ENCODE results near the gene IFI16. TPM values are rescaled to one million over a fixed set of nuclear protein-coding genes. Genes with fewer than 3 reads are reported as not detected.

Gene IFI16
- total RNA-seq, 1 donor = 37.3 TPM

GRCh38 chr1:159065106-159065505 is 55.4 kb downstream of the IFI16 start:
- no peaks in the 10 kb centered on the region for H3K27me3 ChIP-seq (ENCODE audit: insufficient read depth, low read length)
- H3K9me3 ChIP-seq (ENCODE audit: low read depth, low read length) = no peaks in the 10 kb centered on the region
- no peak overlapping the region for H3K4me3 ChIP-seq (ENCODE audit: low read length)
- peaks cover 43% of the 10 kb centered on the region for H3K4me1 ChIP-seq (ENCODE audit: insufficient read depth, low read length)

DNA sequence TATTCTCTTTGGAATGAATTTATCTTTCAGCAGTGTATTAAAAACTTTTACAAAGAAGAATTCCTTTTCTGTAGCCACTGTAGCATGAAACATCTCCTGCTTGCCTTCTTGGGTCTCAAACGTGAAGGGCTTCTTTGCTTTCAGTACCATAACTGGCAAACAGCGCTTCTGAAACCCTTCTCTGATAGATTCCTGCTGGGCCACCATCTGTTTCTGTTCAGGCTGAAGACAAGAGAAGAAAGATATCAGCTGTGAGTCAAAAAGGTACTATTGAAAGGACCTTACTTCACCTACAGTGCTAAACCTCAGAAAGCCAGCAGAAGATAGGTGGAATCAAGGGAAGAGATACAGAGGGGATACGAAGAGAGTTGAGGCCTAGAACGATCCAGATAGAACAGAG is 56.4 kb downstream of the IFI16 start:
- no peaks in the 10 kb centered on the region for H3K27me3 ChIP-seq (ENCODE audit: insufficient read depth, low read length)
- no peak overlapping the region for H3K4me3 ChIP-seq (ENCODE audit: low read length)
- peaks cover 49% of the 10 kb centered on the region for H3K4me1 ChIP-seq (ENCODE audit: insufficient read depth, low read length)
- H3K9me3 ChIP-seq (ENCODE audit: low read depth, low read length) = no peaks in the 10 kb centered on the region

DNA sequence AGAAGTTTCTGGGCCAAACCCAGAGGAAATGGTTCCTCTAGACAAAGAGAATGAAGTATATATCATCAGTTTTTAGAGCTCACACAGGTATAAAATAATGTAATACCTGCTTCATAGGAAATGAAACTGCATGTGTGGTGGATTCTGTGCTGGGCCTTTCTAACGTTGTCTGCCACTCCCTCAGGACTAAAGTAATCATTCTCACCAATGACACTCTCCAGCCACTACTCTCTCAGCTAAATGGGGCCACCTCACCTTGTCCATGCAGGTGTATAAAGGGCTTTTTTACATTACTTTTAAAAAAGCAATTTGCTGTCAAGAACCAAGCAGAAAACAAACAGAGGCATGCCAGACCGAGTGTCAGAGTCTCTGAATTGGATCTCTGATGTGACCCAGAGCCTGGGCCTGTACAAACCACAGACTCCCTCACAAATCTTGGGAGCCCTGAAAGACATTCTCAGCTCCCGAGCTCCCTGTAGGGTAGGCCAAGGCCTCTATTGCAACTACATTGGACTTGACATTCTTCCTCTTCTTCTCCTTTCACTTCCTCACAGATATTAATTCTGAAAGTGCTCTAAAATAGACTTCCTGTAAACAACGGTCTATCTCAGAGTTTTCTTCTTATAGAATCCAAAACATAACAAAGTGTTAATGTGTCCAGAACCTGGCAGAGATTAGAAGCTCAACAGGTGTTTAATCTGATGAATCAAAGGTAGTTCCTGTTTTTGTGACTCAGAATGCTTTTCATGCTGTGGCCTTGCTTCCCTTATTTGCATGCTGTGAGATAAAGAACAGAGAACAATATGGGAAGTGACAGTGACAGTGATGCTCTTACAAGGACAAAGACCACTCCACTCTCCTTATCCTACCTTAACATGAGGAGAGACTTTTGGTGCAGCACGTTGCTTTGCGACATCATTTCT is 58.3 kb downstream of the IFI16 start:
- H3K4me3 ChIP-seq (ENCODE audit: low read length) = no peak overlapping the region
- no peaks in the 10 kb centered on the region for H3K9me3 ChIP-seq (ENCODE audit: low read depth, low read length)
- H3K4me1 ChIP-seq (ENCODE audit: insufficient read depth, low read length) = peaks cover 55% of the 10 kb centered on the region
- H3K27me3 ChIP-seq (ENCODE audit: insufficient read depth, low read length) = no peaks in the 10 kb centered on the region

GRCh38 chr1:159068886-159069285 is 59.2 kb downstream of the IFI16 start:
- Histone ChIP-seq H3K4me3 (ENCODE audit: low read length) (no peak overlapping the region), H3K9me3 (ENCODE audit: low read depth, low read length) (no peaks in the 10 kb centered on the region), H3K4me1 (ENCODE audit: insufficient read depth, low read length) (peaks cover 55% of the 10 kb centered on the region), H3K27me3 (ENCODE audit: insufficient read depth, low read length) (no peaks in the 10 kb centered on the region)

DNA sequence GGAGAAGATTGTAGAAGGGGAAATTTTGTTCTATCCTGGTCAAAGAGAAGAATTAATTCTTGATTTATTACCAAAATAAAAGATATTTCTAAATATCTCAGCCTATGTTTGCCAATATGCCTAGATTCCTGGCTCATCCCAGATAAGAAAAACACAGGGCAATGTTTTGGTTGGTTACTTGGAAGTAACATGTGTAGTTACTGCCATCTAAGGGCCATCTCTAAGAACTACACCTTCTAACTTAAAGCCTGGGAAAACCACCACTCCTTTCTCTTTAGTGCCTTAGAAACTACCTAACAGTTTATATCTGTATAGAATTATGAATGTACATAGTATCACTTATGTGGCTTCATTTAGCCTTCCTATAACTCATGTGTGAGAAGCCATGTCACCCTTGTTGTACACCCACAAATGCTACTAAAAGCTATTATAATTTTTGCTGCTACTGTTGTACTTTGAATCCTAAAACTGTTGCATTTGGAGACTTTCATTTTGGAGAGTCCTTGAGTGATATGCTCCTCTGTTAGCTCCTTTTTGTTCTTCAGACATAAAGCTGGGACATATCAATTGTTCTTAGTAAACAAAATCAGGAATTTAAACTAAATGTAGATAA is 62.4 kb downstream of the IFI16 start:
- Histone ChIP-seq H3K4me3 (ENCODE audit: low read length) (no peak overlapping the region), H3K4me1 (ENCODE audit: insufficient read depth, low read length) (peaks cover 54% of the 10 kb centered on the region), H3K27me3 (ENCODE audit: insufficient read depth, low read length) (no peaks in the 10 kb centered on the region), H3K9me3 (ENCODE audit: low read depth, low read length) (no peaks in the 10 kb centered on the region)

DNA sequence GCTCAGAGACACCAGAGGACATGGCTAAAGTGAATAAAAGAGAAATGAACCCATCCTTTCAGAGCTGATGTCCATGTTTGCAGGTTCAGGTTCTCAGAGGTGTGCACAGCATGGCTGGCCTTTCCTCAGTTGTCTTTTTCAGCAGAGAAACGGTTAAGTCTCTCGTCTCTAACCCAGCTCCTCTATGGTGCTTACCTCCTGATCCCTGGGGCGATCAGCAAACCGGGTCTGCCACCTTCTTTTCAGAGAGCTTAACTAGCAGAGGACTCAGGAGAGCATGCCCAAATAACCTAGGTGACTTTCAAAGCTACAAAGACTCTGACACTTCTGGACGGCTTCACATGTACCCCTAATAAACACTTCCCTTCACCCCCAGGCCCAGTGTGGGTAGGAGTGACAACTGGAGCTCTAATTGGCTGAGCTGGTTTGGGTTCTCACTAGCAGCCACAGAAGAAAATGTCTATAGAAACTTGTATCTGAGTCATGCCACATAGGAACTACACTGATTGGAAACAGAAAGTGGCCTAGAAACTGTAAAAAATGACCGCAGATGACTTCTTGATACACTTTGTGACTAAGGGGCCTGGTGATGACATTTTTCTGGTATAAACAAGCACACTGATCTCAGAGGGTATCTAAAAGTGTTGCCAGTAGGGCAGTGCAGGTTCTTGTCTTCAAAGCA is 66.9 kb downstream of the IFI16 start, which contains the start of gene AIM2:
AIM2 (minus strand) TSS at position 329 of the 682 bp plus-strand sequence. CDS start 3,267 bp downstream, outside the sequence.
- H3K27me3 ChIP-seq (ENCODE audit: insufficient read depth, low read length) = no peaks in the 10 kb centered on the region
- H3K4me1 ChIP-seq (ENCODE audit: insufficient read depth, low read length) = peaks cover 31% of the 10 kb centered on the region
- H3K9me3 ChIP-seq (ENCODE audit: low read depth, low read length) = no peaks in the 10 kb centered on the region
- peak within 1 kb of the TSS; percentile 35 for H3K4me3 ChIP-seq (ENCODE audit: low read length)

- peaks cover 28% of the 10 kb centered on the region for H3K4me1 ChIP-seq (ENCODE audit: insufficient read depth, low read length)
- H3K9me3 ChIP-seq (ENCODE audit: low read depth, low read length) = no peaks in the 10 kb centered on the region
- H3K27me3 ChIP-seq (ENCODE audit: insufficient read depth, low read length) = no peaks in the 10 kb centered on the region
- H3K4me3 ChIP-seq (ENCODE audit: low read length) = no peak overlapping the region
These were observed 67.6 kb downstream of the IFI16 start for GRCh38 chr1:159077120-159077961.

- H3K9me3 ChIP-seq (ENCODE audit: low read depth, low read length) = no peaks in the 10 kb centered on the region
- no peak overlapping the region for H3K4me3 ChIP-seq (ENCODE audit: low read length)
- H3K27me3 ChIP-seq (ENCODE audit: insufficient read depth, low read length) = no peaks in the 10 kb centered on the region
- peaks cover 37% of the 10 kb centered on the region for H3K4me1 ChIP-seq (ENCODE audit: insufficient read depth, low read length)
These were observed 69.8 kb downstream of the IFI16 start for GRCh38 chr1:159079525-159079924.

DNA sequence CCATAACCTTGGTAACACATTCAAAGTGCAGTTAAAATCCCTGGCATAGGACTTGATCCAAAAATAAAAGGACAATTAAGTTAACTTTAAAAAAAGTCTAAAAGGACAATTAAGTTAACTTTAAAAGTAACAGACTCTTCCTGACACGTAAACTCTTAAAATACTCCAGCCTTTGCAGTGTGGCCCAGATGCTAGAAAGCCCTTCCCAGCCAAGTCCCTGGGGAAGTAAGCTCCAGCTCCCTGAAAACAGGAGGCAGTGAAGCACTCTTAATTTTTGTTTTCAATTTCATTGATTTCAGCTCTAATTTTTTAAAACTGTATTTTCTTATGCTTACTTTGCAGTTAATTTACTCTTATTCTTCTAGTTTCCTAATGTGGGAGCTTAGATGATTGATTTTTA is 71.9 kb downstream of the IFI16 start:
- H3K4me1 ChIP-seq (ENCODE audit: insufficient read depth, low read length) = peaks cover 46% of the 10 kb centered on the region
- H3K4me3 ChIP-seq (ENCODE audit: low read length) = no peak overlapping the region
- no peaks in the 10 kb centered on the region for H3K9me3 ChIP-seq (ENCODE audit: low read depth, low read length)
- H3K27me3 ChIP-seq (ENCODE audit: insufficient read depth, low read length) = no peaks in the 10 kb centered on the region

DNA sequence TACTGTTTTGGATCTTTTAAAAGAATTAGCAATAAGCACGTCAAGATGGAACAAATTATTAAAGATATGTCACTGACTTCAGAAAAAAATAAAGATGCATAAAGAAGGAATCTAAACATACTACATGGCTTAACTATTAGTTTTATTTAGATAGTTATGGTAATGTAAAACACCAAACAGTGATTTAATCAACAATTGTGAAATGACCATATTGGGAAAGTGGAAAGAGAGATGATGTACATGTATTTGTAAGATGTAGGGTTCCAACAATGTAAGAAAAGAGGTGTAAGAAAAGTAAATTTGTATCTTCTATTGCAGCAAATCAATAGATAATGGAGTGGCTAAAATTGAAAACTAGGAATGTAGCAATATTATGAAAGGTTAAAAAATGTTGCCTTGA is 73.3 kb downstream of the IFI16 start:
- H3K4me3 ChIP-seq (ENCODE audit: low read length) = no peak overlapping the region
- peaks cover 43% of the 10 kb centered on the region for H3K4me1 ChIP-seq (ENCODE audit: insufficient read depth, low read length)
- no peaks in the 10 kb centered on the region for H3K9me3 ChIP-seq (ENCODE audit: low read depth, low read length)
- no peaks in the 10 kb centered on the region for H3K27me3 ChIP-seq (ENCODE audit: insufficient read depth, low read length)

DNA sequence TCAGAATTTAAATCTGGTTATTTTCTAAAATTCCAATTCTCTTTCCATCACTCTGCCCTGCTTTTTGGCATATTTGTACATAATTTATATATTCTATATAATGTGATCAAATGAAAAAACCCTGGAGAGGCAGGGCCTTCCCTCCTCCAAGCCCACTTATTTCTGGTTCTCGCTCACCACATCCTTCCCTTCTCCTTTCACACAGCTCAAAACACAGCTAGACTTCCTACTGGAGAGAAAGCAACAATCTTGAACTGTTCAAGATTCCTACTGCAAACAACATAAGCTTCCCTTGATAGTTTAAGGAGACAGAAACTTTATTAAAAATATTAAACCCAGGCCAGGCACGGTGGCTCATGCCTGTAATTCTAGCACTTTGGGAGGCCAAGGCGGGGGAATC is 74.4 kb downstream of the IFI16 start:
- Histone ChIP-seq H3K9me3 (ENCODE audit: low read depth, low read length) (no peaks in the 10 kb centered on the region), H3K4me1 (ENCODE audit: insufficient read depth, low read length) (peaks cover 47% of the 10 kb centered on the region), H3K27me3 (ENCODE audit: insufficient read depth, low read length) (no peaks in the 10 kb centered on the region), H3K4me3 (ENCODE audit: low read length) (no peak overlapping the region)

- Histone ChIP-seq H3K4me1 (ENCODE audit: insufficient read depth, low read length) (peaks cover 54% of the 10 kb centered on the region), H3K4me3 (ENCODE audit: low read length) (no peak overlapping the region), H3K27me3 (ENCODE audit: insufficient read depth, low read length) (no peaks in the 10 kb centered on the region), H3K9me3 (ENCODE audit: low read depth, low read length) (no peaks in the 10 kb centered on the region)
These were observed 75.2 kb downstream of the IFI16 start for GRCh38 chr1:159084867-159085266.

- Histone ChIP-seq H3K4me1 (ENCODE audit: insufficient read depth, low read length) (peaks cover 82% of the 10 kb centered on the region), H3K4me3 (ENCODE audit: low read length) (no peak overlapping the region), H3K9me3 (ENCODE audit: low read depth, low read length) (no peaks in the 10 kb centered on the region), H3K27me3 (ENCODE audit: insufficient read depth, low read length) (no peaks in the 10 kb centered on the region)
These were observed 78.3 kb downstream of the IFI16 start for GRCh38 chr1:159088050-159088449.

DNA sequence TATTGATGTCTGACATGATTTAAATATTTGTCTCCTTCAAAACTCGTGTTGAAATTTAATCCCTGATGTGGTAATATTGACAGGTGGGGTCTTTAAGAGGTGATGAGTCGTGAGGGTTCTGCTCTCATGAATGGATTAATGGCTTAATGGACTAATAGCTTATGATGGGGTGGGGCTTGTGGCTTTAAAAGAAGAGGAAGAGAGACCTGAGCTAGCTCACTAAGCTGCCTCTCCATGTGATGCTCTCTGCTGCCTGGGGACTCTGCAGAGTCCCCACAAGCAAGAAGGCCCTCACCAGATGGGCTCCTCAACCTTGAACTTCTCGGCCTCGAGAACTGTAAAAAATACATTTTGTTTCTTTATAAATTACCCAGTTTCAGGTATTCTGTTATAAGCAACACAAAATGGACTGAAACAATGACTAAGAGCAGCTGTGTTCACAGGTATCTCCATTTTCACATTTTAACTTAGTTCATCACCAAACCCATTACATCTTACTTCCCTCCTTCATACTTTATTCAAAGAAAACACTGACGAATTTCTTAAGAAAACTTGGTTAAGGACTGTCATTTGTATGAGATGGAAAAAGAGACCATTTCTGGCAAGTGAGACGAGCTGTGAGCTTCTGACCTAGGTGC is 79.0 kb downstream of the IFI16 start:
- H3K9me3 ChIP-seq (ENCODE audit: low read depth, low read length) = no peaks in the 10 kb centered on the region
- no peak overlapping the region for H3K4me3 ChIP-seq (ENCODE audit: low read length)
- H3K27me3 ChIP-seq (ENCODE audit: insufficient read depth, low read length) = no peaks in the 10 kb centered on the region
- H3K4me1 ChIP-seq (ENCODE audit: insufficient read depth, low read length) = peaks cover 85% of the 10 kb centered on the region

All from mononuclear cell (primary cell).